ENCODE data around the gene TMEM140.
A peak's percentile ranks its signal among the peaks of the same experiment; 100 is the strongest.
"Not testable (repeated sequence)": the region's sequence is repeated elsewhere in the genome, so short reads cannot be mapped to it uniquely, and the experiment has no call there.

The TMEM140 gene

GRCh38 chr7:135147899-135148721 is at the start of gene TMEM140:
Gene TMEM140, plus strand, starts transcription at chr7:135148072. Its CDS starts 16,370 bp downstream, at chr7:135164442.
- DNase-seq: peak; percentile 69

DNA sequence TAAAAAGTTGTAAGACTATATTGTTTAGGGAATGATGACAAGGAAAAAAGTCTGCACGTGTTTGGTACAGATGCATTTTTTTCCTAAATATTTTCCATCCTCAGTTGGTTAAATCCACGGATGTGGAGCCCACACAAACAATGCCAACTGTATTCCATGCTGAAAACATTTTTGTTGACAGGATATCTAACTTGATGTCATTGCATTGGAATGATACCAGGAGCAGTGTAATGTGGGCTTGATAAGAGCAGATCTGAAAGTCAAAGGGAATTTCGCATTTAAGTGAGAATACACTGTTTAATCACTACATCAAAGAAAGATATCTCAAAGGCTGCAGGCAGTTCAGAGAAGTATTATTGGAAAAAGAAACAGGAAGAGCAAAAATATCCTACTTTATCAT is 49.5 kb upstream of the TMEM140 start:
- no peak for DNase-seq

DNA sequence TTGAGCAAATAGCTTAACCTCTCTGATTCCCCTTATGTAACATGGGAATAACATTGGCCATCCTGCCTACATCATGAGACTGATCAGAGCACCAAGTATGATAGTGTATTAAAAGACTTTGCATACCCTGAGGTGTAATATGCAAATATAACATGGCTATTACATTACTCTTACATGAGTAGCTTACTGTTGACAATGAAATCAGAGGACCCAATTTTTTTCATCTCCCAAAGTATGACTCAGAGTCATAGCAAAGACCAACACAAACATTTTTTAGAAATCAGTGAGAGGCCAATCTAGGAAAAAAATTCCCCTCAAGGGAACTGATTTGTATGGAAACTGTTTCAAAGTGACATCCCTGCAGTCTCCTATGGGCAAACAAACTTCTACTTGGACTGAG is 47.0 kb upstream of the TMEM140 start:
- DNase-seq: no peak

DNA sequence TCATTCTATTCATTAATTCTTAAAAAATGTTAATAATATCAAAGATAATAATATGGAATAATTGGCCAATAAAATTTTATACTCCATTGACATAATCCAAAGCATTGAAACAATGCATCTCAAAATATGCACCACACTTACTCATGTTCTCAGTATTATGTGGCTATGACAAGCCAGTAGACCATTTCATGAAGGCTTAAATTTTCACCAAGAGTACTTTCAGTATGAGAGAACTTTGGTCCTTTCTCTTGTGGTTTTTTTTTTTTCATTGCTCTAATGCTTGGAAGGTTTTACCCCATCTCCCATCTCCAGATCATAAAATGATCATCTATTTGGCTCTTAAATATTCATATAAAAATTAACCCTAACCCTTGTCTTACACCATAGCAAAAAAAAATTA is 45.5 kb upstream of the TMEM140 start:
- no peak for DNase-seq

DNA sequence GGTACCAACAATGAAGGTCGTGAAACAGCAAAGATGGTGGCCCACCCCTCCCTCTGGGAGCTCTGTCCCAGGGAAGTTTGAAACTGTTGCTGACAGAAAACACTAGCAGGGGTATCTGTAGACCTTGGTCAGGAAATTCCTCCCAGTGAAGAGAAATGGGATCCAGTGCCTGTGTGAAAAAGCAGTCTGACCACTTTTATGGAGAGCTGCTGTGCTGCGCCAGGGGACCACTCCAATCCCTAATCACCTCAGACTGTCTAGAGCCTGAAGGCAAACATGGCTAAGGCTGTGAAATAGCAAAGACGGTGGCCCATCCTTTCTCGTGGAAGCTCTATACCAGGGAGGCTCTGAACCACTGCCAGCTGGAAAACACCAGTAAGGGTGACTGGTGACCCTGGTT is 38.3 kb upstream of the TMEM140 start:
- DNase-seq: no peak

GRCh38 chr7:135109976-135110375 is 37.9 kb upstream of the TMEM140 start:
- DNase-seq: no peak

- DNase-seq: no peak
Observed at GRCh38 chr7:135111379-135111778, 36.5 kb upstream of the TMEM140 start.

DNA sequence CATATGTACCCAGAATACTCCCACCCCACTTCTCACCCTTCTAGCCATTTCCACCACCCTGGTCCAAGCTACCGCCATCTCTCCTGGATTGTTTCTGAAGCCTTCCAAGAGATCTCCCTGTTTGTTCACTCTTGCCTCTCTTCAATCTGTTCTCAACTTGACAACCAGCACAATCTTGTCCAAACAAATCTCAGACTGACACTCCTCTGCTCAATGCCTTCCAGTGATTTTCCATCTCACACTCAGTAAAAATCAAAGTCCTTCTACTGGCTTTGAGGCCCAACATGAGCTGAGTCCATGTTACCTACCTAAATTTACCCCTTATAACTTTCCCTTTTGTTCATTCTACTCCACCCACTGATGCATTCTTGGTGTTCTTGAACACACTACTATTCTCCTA is 33.2 kb upstream of the TMEM140 start:
- DNase-seq: no peak

DNA sequence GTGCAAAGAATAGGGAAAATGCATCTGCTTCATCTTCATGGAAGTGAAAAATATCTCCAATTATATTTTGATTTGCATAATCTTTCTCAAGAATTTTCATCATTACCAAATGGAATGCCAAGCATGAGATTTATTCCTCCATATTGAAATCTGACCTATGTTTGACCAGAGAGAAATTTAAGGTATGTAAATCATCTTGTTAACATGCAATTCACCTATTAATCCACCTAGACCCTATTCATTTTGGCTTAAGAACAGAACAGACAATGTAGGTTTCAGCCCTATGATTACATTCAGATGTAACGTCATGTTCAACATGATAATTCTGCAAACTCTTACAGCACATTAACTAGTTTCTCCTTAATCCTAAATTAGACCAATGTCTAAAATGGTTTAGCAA is 30.8 kb upstream of the TMEM140 start:
- no peak for DNase-seq

DNA sequence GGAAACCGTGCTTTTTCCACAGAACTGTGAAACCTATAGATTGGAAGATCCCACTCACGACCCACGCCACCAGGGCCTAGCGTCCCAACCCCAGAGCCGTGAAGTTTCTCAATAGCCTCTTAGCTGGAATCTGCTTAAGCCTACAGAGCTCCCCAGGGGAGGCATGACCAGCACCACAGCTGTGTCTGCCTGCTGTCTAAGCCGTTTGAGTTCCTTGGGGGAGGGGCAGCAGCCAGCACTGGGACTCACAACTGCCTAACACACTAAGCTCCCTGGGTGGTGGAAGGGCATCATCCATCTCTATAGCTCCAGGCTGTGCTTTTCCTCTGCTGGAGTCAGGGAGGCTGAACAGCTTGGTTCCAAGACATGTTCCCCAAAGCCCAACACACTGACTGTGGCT is 26.0 kb upstream of the TMEM140 start:
- no peak for DNase-seq

DNA sequence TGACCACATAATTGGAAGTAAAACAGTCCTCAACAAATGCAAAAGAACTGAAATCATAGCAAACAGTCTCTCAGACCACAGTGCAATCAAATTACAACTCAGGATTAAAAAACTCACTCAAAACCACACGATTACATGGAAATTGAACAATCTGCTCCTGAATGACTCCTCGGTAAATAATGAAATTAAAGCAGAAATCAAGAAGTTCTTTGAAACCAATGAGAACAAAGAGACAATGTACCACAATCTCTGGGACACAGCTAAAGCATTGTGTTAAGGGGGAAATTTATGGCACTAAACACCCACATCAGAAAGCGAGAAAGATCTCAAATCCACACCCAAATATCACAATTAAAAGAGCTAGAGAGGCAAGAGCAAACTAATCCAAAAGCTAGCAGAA is 23.2 kb upstream of the TMEM140 start:
- DNase-seq: not testable (repeated sequence)

DNA sequence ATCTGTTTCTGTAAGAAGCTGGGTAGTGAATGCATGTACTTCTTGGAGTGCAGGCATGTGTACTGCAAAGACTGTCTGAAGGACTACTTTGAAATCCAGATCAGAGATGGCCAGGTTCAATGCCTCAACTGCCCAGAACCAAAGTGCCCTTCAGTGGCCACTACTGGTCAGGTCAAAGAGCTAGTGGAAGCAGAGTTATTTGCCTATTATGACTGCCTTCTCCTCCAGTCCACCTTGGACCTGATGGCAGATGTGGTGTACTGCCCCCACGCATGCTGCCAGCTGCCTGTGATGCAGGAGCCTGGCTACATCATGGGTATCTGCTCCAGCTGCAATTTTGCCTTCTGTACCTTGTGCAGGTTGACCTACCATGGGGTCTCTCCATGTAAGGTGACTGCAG is 18.9 kb upstream of the TMEM140 start:
- no peak for DNase-seq

GRCh38 chr7:135129579-135129978 is 18.3 kb upstream of the TMEM140 start:
- no peak for DNase-seq

GRCh38 chr7:135143885-135144668 is 3.8 kb upstream of the TMEM140 start:
- no peak for DNase-seq

DNA sequence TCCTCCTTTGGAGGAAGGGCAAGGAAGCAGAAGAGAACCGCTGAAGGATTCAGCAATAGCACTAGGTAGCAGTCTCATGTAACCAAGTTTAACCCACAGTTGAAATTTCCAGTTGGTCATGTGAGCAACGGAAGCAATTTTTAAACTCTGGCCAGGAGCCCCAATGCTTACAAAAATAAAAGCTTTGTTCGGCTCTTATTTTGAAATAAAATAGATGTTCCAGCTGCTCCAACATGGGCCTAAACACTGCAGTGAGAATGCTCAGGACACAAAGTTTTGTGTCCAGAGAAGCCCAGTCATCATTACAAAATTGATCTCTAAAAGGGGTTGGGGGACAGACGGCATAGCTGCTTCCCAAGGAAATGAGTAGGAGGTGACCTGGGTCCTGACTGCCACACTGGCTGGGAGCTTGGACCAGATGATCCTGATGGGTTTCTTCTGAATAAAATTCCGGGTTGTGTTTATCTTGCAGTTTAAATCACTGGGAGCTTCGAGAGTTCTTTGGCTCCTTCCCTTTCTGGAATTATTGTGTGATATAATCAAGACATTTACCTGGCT is 452 bp upstream of the TMEM140 start:
- no peak for DNase-seq

DNA sequence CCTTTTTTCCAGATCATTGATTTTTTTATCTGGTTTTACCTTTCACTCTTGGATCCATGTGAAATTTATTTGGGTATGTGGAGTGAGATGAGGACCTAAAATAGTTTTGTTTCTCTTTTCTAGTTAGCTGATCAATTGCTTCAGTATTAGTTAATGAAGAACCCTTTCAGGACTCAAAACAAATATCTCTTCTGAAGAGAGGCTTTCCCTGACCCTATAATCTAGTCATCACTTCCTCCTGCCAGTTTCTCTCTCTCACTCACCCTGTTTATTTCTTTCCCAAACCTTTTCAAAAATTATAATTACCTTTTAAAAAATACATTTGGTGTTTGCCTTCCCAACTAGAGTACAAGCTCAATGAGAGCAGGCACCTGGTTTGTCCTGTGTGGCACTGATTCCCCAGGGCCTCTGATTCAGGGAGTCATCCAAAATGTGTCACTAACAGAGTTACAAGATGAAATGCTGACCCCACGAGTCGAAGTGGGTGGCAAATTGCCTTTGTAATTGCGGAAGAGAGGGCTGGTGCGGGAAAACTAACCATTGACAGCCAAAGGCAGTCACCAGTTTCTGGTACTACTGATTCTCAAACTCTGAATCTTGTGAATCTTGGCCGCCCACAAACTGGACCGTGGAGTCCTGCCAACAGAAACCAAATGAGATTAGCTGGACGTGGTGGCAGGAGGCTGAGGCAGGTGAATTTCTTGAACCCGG is 2.4 kb downstream of the TMEM140 start:
- DNase-seq: no peak

DNA sequence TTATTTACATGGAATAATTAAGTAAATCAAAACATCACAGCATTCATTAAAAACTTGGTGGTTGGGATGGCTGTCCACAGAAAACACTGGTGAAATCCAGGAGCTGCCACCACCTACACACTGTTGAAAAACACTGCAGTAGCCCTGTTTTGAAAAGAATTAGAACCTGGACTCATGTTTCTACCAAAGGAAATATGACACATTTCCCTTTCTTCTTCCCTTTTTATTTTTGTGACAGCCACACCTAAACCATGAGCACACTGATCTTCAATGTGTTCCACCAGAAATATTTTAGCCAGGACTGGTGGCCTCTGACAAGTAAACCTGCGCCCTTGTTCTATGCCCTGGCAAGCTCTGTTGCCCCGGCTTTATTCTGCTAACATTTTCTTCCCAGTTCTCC is 3.3 kb downstream of the TMEM140 start:
- no peak for DNase-seq

DNA sequence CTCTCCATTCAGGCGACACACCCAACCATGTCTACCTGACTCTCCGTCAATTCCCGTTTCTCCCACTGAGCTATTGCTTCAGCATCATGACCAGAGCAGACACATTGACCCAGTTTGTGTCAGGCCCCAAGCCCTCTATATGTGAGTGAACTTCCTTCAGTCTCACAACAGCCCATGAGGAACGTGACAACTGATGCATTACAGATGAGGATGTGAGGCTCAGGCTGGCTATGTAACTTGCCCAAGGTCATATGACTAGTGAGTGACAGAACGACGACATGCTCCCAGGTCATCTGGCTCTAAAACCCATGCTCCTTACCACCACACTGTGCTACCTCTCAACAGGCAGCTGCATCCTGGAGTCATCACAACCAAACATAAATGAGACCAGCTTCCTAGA is 3.7 kb downstream of the TMEM140 start:
- peak; percentile 67 for DNase-seq

DNA sequence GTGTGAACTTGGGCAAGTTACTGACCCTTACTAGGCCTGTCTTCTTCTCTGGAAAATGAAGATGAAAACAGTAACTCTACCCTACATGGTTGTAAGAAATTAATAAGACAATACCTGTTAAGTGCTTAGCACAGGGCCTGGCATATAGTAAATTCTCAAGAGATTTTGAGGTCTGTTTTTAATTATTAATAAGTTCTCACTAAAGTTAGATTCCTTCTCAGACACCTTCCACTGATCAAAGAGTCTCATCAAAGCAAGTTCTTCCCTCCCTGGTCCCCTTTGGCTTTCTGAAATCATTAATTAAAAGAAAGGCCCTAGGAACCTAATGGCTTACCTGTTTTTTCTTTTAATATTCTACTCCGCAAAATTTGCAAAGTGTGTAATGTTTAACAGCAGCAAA is 4.6 kb downstream of the TMEM140 start:
- DNase-seq: no peak

GRCh38 chr7:135154734-135155133 is 6.9 kb downstream of the TMEM140 start:
- DNase-seq: no peak

DNA sequence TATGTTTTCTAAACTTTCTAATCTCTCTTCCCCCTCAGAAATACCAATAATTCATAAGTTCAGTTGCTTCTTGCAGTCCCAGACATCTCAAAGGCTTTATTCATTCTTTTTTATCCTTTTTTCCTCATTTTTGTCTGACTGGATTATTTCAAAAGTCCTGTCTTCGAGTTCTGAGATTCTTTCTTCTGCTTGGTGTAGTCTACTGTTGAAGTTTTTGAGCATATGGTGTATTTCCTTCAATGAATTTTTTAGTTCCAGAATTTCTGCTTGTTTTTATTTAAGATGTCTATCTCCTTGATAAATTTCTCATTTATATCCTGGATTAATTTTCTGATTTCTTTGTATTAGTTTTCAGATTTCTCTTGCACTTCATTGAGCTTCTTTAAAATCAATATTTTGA is 8.4 kb downstream of the TMEM140 start:
- no peak for DNase-seq

DNA sequence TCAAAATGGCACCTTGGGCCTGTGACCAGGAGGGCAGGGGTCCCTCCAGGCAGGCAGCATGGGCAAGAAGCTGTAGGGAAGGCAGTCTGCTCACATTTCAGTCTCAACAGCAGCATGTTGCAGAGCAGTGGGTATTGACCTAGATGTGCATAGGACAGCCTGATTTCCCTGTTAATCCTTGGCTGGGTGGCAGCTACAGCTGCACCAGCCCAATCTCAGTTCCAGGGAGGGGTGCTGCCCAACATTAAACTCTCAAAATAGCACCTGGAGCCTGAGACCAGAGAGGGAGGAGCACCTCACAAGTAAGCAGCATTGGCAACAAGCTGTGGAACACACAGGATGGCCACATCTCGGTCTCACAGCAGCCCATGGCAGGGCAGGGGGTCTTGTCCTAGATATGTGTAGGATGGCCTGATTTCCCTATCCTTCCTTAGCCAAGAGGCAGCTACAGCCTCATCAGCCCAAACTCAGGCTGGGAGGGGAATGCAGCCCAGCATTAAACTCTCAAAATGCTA is 10.3 kb downstream of the TMEM140 start:
- no peak for DNase-seq

GRCh38 chr7:135158874-135159273 is 11.0 kb downstream of the TMEM140 start:
- no peak for DNase-seq

All from CD4-positive, alpha-beta T cell treated with Interleukin-15 for 1 hour (primary cell).